Activated B cell treated with CpG ODN at 0.5 μM for 24 hours (primary cell): Measurements from ENCODE around the gene HDHD2. TPM values are rescaled to one million over a fixed set of nuclear protein-coding genes. Genes with fewer than 3 reads are reported as not detected.

ENCODE experiments used
- ATAC-seq: fragments of 200-7000 bp; cut with Tn5 transposase; one replicate; pipeline ENCODE4 v1.10.0; 2021; ENCODE audit warnings: low read depth, mild to moderate bottlenecking, moderate library complexity
- CTCF ChIA-PET: fragments of 350-600 bp; sonication (Branson Sonifier 250); formaldehyde crosslinking; loops from one replicate; lab custom pipeline; 2021; ENCODE audit warnings: antibody characterized with exemption; lab: Charles Lee
- POLR2A ChIA-PET: fragments of 350-600 bp; sonication (Branson Sonifier 250); formaldehyde crosslinking; loops from one replicate; lab custom pipeline; 2021; ENCODE audit warnings: antibody characterized with exemption; lab: Charles Lee
- DNase-seq: peaks from one replicate; pipeline ENCODE4 v3.0.0; 2022
- H3K27ac Mint-ChIP-seq: one replicate; pipeline ENCODE4 v1.8.0; 2020; ENCODE audit warnings: mixed read lengths
- H3K27me3 Mint-ChIP-seq: one replicate; pipeline ENCODE4 v1.8.0; 2021; ENCODE audit warnings: mixed read lengths
- H3K36me3 Mint-ChIP-seq: one replicate; pipeline ENCODE4 v1.8.0; 2021; ENCODE audit warnings: low read depth, mixed read lengths
- H3K4me1 Mint-ChIP-seq: one replicate; pipeline ENCODE4 v1.8.0; 2021; ENCODE audit warnings: mixed read lengths
- H3K4me3 Mint-ChIP-seq: one replicate; pipeline ENCODE4 v1.8.0; 2020; ENCODE audit warnings: mild to moderate bottlenecking, mixed read lengths
- H3K9me3 Mint-ChIP-seq: one replicate; pipeline ENCODE4 v1.8.0; 2020; ENCODE audit warnings: mixed read lengths
- CTCF ChIP-seq: fragments of 200-600 bp; IDR thresholded peaks from one replicate; pipeline ENCODE4 v1.8.0; 2022; ENCODE audit warnings: antibody characterized with exemption, mild to moderate bottlenecking
- intact Hi-C: fragments of 100-400 bp; cut with micrococcal nuclease; formaldehyde crosslinking; loops from one replicate; pipeline ENCODE4 v1.15.1; 2024
- total RNA-seq: library from RNA; stranded (reverse); gene quantifications from 2 replicates; pipeline ENCODE4 v1.2.3, GENCODE V29; 2022

HDHD2 gene
- total RNA-seq, 1 donor from 2014 or later = 38.8 TPM

- no peak overlapping the region for H3K27ac Mint-ChIP-seq
- H3K4me1 Mint-ChIP-seq = no peaks in the 10 kb centered on the region
- no peaks in the 10 kb centered on the region for H3K9me3 Mint-ChIP-seq
- no peak for TF ChIP-seq CTCF
- no peak overlapping the region for H3K4me3 Mint-ChIP-seq
- intact Hi-C loops = no loop called here
- ChIA-PET CTCF (no interaction called here), POLR2A (no interaction called here)
- H3K27me3 Mint-ChIP-seq = no peaks in the 10 kb centered on the region
- DNase-seq (no peak), ATAC-seq (no peak)
- H3K36me3 Mint-ChIP-seq = peaks cover 74% of the 10 kb centered on the region
Observed at GRCh38 chr18:47113796-47114540, 36.3 kb downstream of the HDHD2 start.

GRCh38 chr18:47110492-47111274, 39.6 kb downstream of the HDHD2 start:
- H3K9me3 Mint-ChIP-seq = no peaks in the 10 kb centered on the region
- H3K27ac Mint-ChIP-seq = no peak overlapping the region
- H3K4me1 Mint-ChIP-seq = no peaks in the 10 kb centered on the region
- intact Hi-C loops = no loop called here
- H3K36me3 Mint-ChIP-seq = peaks cover 84% of the 10 kb centered on the region
- H3K27me3 Mint-ChIP-seq = no peaks in the 10 kb centered on the region
- ATAC-seq = no peak
- H3K4me3 Mint-ChIP-seq = no peak overlapping the region
- no peak for TF ChIP-seq CTCF
- POLR2A ChIA-PET = no interaction called here
- CTCF ChIA-PET = interaction anchor here (1.5 to 1.6 kb wide), 2 partner anchors 11 to 94 kb away, joined by 3 to 5 read pairs; no protein-coding TSS in a partner anchor
- DNase-seq = no peak

- H3K27me3 Mint-ChIP-seq = no peaks in the 10 kb centered on the region
- ChIA-PET POLR2A (no interaction called here), CTCF (no interaction called here)
- TF ChIP-seq CTCF = no peak
- no peak for DNase-seq
- ATAC-seq = no peak
- H3K9me3 Mint-ChIP-seq = no peaks in the 10 kb centered on the region
- no peaks in the 10 kb centered on the region for H3K4me1 Mint-ChIP-seq
- no peak overlapping the region for H3K27ac Mint-ChIP-seq
- H3K4me3 Mint-ChIP-seq = no peak overlapping the region
- intact Hi-C loops = no loop called here
- peaks cover 80% of the 10 kb centered on the region for H3K36me3 Mint-ChIP-seq
Observed at GRCh38 chr18:47109720-47110119, 40.6 kb downstream of the HDHD2 start.

GRCh38 chr18:47108998-47109405, 41.3 kb downstream of the HDHD2 start:
- no peak for TF ChIP-seq CTCF
- intact Hi-C loops = no loop called here
- no peaks in the 10 kb centered on the region for H3K9me3 Mint-ChIP-seq
- no peaks in the 10 kb centered on the region for H3K4me1 Mint-ChIP-seq
- no peak for DNase-seq
- CTCF ChIA-PET = no interaction called here
- no peak overlapping the region for H3K4me3 Mint-ChIP-seq
- POLR2A ChIA-PET = no interaction called here
- no peak overlapping the region for H3K27ac Mint-ChIP-seq
- no peak for ATAC-seq
- H3K36me3 Mint-ChIP-seq = peaks cover 79% of the 10 kb centered on the region
- H3K27me3 Mint-ChIP-seq = no peaks in the 10 kb centered on the region

GRCh38 chr18:47108373-47108772, 41.9 kb downstream of the HDHD2 start:
- CTCF ChIA-PET = no interaction called here
- H3K36me3 Mint-ChIP-seq = peaks cover 72% of the 10 kb centered on the region
- no peak overlapping the region for H3K4me3 Mint-ChIP-seq

More at GRCh38 chr18:47108373-47108772, 41.9 kb downstream of the HDHD2 start:
- H3K27ac Mint-ChIP-seq = no peak overlapping the region
- no peak for TF ChIP-seq CTCF
- no peaks in the 10 kb centered on the region for H3K27me3 Mint-ChIP-seq
- no peak for ATAC-seq
- H3K4me1 Mint-ChIP-seq = no peaks in the 10 kb centered on the region
- intact Hi-C loops = no loop called here
- DNase-seq = no peak
- POLR2A ChIA-PET = no interaction called here
- no peaks in the 10 kb centered on the region for H3K9me3 Mint-ChIP-seq
